Measurements from ENCODE around the gene ALPL.

- TF ChIP-seq BCL6B (tag by site-specific recombination; IDR thresholded peaks at IDR 0.05): no peak
- no peak for TF ChIP-seq TSHZ1 (tag by site-specific recombination; IDR thresholded peaks at IDR 0.05; ENCODE audit: borderline replicate concordance)
These were observed 36.4 kb upstream of the ALPL start for GRCh38 chr1:21472861-21473260.
